GM12892 (cell line): ENCODE measurements around the gene LRRC8B.
"Not testable (repeated sequence)": the region's sequence is repeated elsewhere in the genome, so short reads cannot be mapped to it uniquely, and the experiment has no call there.

Experiments used
- DNase-seq: peaks from one replicate; pipeline ENCODE4 v3.0.0; 2011; ENCODE audit not compliant: insufficient read length
- FAIRE-seq: peaks from 2 replicates; lab custom pipeline; 2011; peaks lifted over from hg19 to GRCh38; lab: Jason Lieb, UNC
- POLR2A ChIP-seq: IDR thresholded peaks from 2 replicates; pipeline ENCODE4 v1.6.1; 2011; ENCODE audit warnings: low read depth, low read length, control low read depth
- POLR2AphosphoS5 ChIP-seq: IDR thresholded peaks from 2 replicates; pipeline ENCODE4 v1.6.1; 2011; ENCODE audit warnings: low read depth, low read length, control low read depth
- TAF1 ChIP-seq: IDR thresholded peaks from 2 replicates; pipeline ENCODE4 v1.6.1; 2011; ENCODE audit warnings: low read depth, mild to moderate bottlenecking, control low read depth, low read length, borderline replicate concordance

The LRRC8B gene

GRCh38 chr1:89542345-89542744, 17.7 kb downstream of the LRRC8B start:
- DNase-seq: no peak
- FAIRE-seq: no peak
- no peak for TF ChIP-seq POLR2A
- no peak for TF ChIP-seq POLR2AphosphoS5
- TF ChIP-seq TAF1: no peak

- not testable (repeated sequence) for FAIRE-seq, DNase-seq
Measured at GRCh38 chr1:89543632-89544031, 19.0 kb downstream of the LRRC8B start.

- no peak for DNase-seq
- TF ChIP-seq TAF1 (no peak), POLR2AphosphoS5 (no peak)
- no peak for FAIRE-seq
Measured at GRCh38 chr1:89545264-89546038, 20.8 kb downstream of the LRRC8B start.

GRCh38 chr1:89546082-89546889, 21.7 kb downstream of the LRRC8B start:
- FAIRE-seq: no peak
- DNase-seq: no peak
- no peak for TF ChIP-seq POLR2A
- TF ChIP-seq POLR2AphosphoS5: no peak
- TF ChIP-seq TAF1: no peak

- TF ChIP-seq POLR2AphosphoS5 (no peak), TAF1 (no peak), POLR2A (no peak)
- FAIRE-seq (no peak), DNase-seq (no peak)
Measured at GRCh38 chr1:89546934-89547562, 22.4 kb downstream of the LRRC8B start.

GRCh38 chr1:89547563-89548116, 23.0 kb downstream of the LRRC8B start:
- no peak for TF ChIP-seq TAF1
- no peak for TF ChIP-seq POLR2AphosphoS5
- TF ChIP-seq POLR2A: no peak
- DNase-seq (no peak), FAIRE-seq (peak; percentile 68)

GRCh38 chr1:89548122-89548857, 23.7 kb downstream of the LRRC8B start:
- no peak for TF ChIP-seq POLR2AphosphoS5
- TF ChIP-seq POLR2A: no peak
- TF ChIP-seq TAF1: no peak
- no peak for FAIRE-seq
- DNase-seq: no peak

- FAIRE-seq: no peak
- DNase-seq: no peak
- TF ChIP-seq TAF1 (no peak), POLR2A (no peak), POLR2AphosphoS5 (no peak)
Measured at GRCh38 chr1:89550995-89551394, 26.4 kb downstream of the LRRC8B start.

GRCh38 chr1:89552471-89553081, 27.9 kb downstream of the LRRC8B start:
- FAIRE-seq (peak; percentile 90), DNase-seq (no peak)
- TF ChIP-seq POLR2AphosphoS5 (no peak), TAF1 (no peak), POLR2A (no peak)

GRCh38 chr1:89553157-89553556, 28.5 kb downstream of the LRRC8B start:
- TF ChIP-seq POLR2A (no peak), TAF1 (no peak), POLR2AphosphoS5 (no peak)
- DNase-seq (no peak), FAIRE-seq (peak; percentile 78)

- FAIRE-seq: no peak
- TF ChIP-seq POLR2AphosphoS5 (no peak), POLR2A (no peak), TAF1 (no peak)
- no peak for DNase-seq
Measured at GRCh38 chr1:89555550-89555949, 30.9 kb downstream of the LRRC8B start.
